Liver (tissue), 9 donors: ENCODE results near the gene LHPP. TPM values are rescaled to one million over a fixed set of nuclear protein-coding genes. Genes with fewer than 3 reads are reported as not detected.

Experiments
- DNase-seq: peaks from one replicate; pipeline ENCODE4 v3.0.0-alpha.2; 2017; ENCODE audit warnings: low spot score
- H3K27ac ChIP-seq, 2 donors: one replicate each; pipeline ENCODE4 v1.7.0; 2013; ENCODE audit warnings: inconsistent platforms in 2 of 2, low read length in 2 of 2, control low read depth in 1 of 2, low read depth in 1 of 2, mild to moderate bottlenecking in 1 of 2
- H3K27me3 ChIP-seq, 4 donors: one replicate each; pipeline versions ENCODE4 v1.6.1 to v1.7.0; 2013; ENCODE audit warnings: low read length in 3 of 4, inconsistent platforms in 1 of 4, mild to moderate bottlenecking in 1 of 4, moderate library complexity in 1 of 4; ENCODE audit not compliant: control insufficient read depth in 4 of 4, insufficient read depth in 4 of 4
- H3K36me3 ChIP-seq, 4 donors: one replicate each; pipeline versions ENCODE4 v1.6.1 to v1.7.0; 2013; ENCODE audit warnings: low read length in 3 of 4, mild to moderate bottlenecking in 3 of 4, low read depth in 1 of 4, moderate library complexity in 1 of 4; ENCODE audit not compliant: control insufficient read depth in 4 of 4, insufficient read depth in 3 of 4
- H3K4me1 ChIP-seq, 4 donors: one replicate each; pipeline versions ENCODE4 v1.6.1 to v1.7.0; 2013; ENCODE audit warnings: low read length in 3 of 4, mild to moderate bottlenecking in 3 of 4, moderate library complexity in 1 of 4; ENCODE audit not compliant: control insufficient read depth in 4 of 4, insufficient read depth in 4 of 4
- H3K4me3 ChIP-seq, 3 donors: one replicate each; pipeline versions ENCODE4 v1.6.1 to v1.7.0; 2013; ENCODE audit warnings: low read length in 3 of 3, control low read depth in 1 of 3, low read depth in 1 of 3, mild to moderate bottlenecking in 1 of 3
- H3K9ac ChIP-seq, 2 donors: one replicate each; pipeline ENCODE4 v1.7.0; 2013; ENCODE audit warnings: low read length in 2 of 2, mild to moderate bottlenecking in 2 of 2, moderate library complexity in 2 of 2, control low read depth in 1 of 2, low read depth in 1 of 2
- H3K9me3 ChIP-seq, 4 donors: one replicate each; pipeline versions ENCODE4 v1.6.1 to v1.7.0; 2013; ENCODE audit warnings: low read length in 3 of 4; ENCODE audit not compliant: control insufficient read depth in 4 of 4
- ATF3 ChIP-seq: IDR thresholded peaks from 2 replicates; pipeline ENCODE4 v1.6.1; 2016; ENCODE audit warnings: antibody characterized with exemption
- CTCF ChIP-seq: fragments of 150-350 bp; IDR thresholded peaks from 2 replicates; pipeline ENCODE4 v1.5.1; 2017; ENCODE audit warnings: improper control_type of control experiment, low read depth, low read length; ENCODE audit not compliant: missing input control
- EGR1 ChIP-seq, 2 donors: IDR thresholded peaks; 2 replicates each; pipeline ENCODE4 v1.6.1; 2016 to 2018; ENCODE audit warnings: antibody characterized with exemption in 2 of 2, low read depth in 2 of 2
- FOXA1 ChIP-seq: IDR thresholded peaks from 2 replicates; pipeline ENCODE4 v1.6.1; 2016; ENCODE audit warnings: antibody characterized with exemption
- FOXA2 ChIP-seq: IDR thresholded peaks from 2 replicates; pipeline ENCODE4 v1.6.1; 2016; ENCODE audit warnings: antibody characterized with exemption
- GABPA ChIP-seq, 2 donors: IDR thresholded peaks in 1 of 2; conservative IDR thresholded peaks in 1 of 2; 2 replicates each; pipeline ENCODE4 v1.6.1; 2016; ENCODE audit warnings: antibody characterized with exemption in 2 of 2, mild to moderate bottlenecking in 1 of 2, moderate library complexity in 1 of 2
- HNF4A ChIP-seq, 2 donors: conservative IDR thresholded peaks; 2 replicates each; pipeline ENCODE4 v1.6.1; 2016; ENCODE audit warnings: antibody characterized with exemption in 2 of 2, mild to moderate bottlenecking in 2 of 2
- HNF4G ChIP-seq: IDR thresholded peaks from 2 replicates; pipeline ENCODE4 v1.6.1; 2016; ENCODE audit warnings: antibody characterized with exemption
- NR2F2 ChIP-seq: IDR thresholded peaks from 2 replicates; pipeline ENCODE4 v1.6.1; 2016; ENCODE audit warnings: antibody characterized with exemption
- RAD21 ChIP-seq, 2 donors: IDR thresholded peaks; 2 replicates each; pipeline ENCODE4 v1.6.1; 2016; ENCODE audit warnings: antibody characterized with exemption in 2 of 2, mild to moderate bottlenecking in 2 of 2
- REST ChIP-seq: IDR thresholded peaks from 2 replicates; pipeline ENCODE4 v1.6.1; 2016; ENCODE audit warnings: antibody characterized with exemption, mild to moderate bottlenecking
- RXRA ChIP-seq, 2 donors: IDR thresholded peaks; 2 replicates each; pipeline ENCODE4 v1.6.1; 2017 to 2018; ENCODE audit warnings: antibody characterized with exemption in 2 of 2, mild to moderate bottlenecking in 1 of 2
- SP1 ChIP-seq: IDR thresholded peaks from 2 replicates; pipeline ENCODE4 v1.6.1; 2018; ENCODE audit warnings: antibody characterized with exemption, mild to moderate bottlenecking
- TAF1 ChIP-seq: conservative IDR thresholded peaks from 2 replicates; pipeline ENCODE4 v1.6.1; 2016; ENCODE audit warnings: antibody characterized with exemption, mild to moderate bottlenecking
- YY1 ChIP-seq: IDR thresholded peaks from 2 replicates; pipeline ENCODE4 v1.6.1; 2016; ENCODE audit warnings: antibody characterized with exemption, mild to moderate bottlenecking
- WGBS: extraction: QIAGEN DNeasy Blood & Tissue Kit; methylation state at CpG from one replicate; pipeline ENCODE4 v1.1.7; 2013; 5-methylcytosine and 5-hydroxymethylcytosine counted together
- polyA plus RNA-seq, 2 donors: library from polyadenylated mRNA; stranded (reverse) in 1 of 2; unstranded in 1 of 2; fragments of 200-250 nt in 1 of 2; fragments of >200 nt in 1 of 2; fragmentation: Nextera tagmentation in 1 of 2; extraction: Ambion mirVana in 1 of 2; gene quantifications; one replicate each; pipeline versions ENCODE4 v1.2.1 to v1.2.3, GENCODE V29; 2013 to 2015
- total RNA-seq, 2 donors: library from RNA; depleted of rRNA; stranded (reverse); fragments of >200 nt; gene quantifications; one replicate each; pipeline ENCODE4 v1.2.3, GENCODE V29; 2014
- TF ChIP-seq, protein P1 (sequence below): IDR thresholded peaks from 2 replicates; pipeline ENCODE4 v1.6.1; 2016; ENCODE audit warnings: antibody characterized with exemption
- donor health status: healthy.
- donor health status: healthy.
- donor health status: healthy.
- donor health status: healthy.
- donor health status: healthy.

The LHPP gene
- total and polyA plus RNA-seq, 4 donors: 15.9 to 39.9 (median 26.2) TPM

DNA sequence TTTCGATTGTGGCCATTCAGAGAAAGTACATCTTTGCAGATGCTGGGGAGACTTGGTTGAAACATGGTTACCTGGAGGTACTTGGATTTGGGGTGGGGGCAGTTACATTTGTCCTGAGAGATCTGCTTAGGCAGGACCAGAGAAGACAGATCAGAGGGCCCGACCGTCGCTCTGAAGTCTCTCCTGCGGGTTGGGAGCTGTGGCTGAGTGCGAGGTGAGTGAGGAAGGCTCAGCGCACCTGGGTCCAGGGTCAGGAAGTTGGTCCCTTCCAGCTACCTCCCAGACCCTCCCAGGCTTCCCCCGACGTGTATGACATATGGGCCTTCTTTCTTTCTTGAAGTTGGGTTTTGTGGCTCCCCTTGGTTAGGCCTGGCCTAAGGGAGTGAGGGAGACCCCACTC lies 56.3 kb downstream of the LHPP start:
- Histone ChIP-seq H3K9ac (no peak overlapping the region), H3K27ac (no peak overlapping the region), H3K36me3 (peaks cover 0 to 6% (median 0%) of the 10 kb centered on the region in 4 donors), H3K4me1 (peaks cover 0 to 6% (median 2%) of the 10 kb centered on the region in 4 donors), H3K4me3 (no peak overlapping the region), H3K9me3 (no peaks in the 10 kb centered on the region), H3K27me3 (no peaks in the 10 kb centered on the region)
- TF ChIP-seq HNF4A (conservative IDR thresholded peaks at IDR 0.05) (no peak), EGR1 (IDR thresholded peaks at IDR 0.05; ENCODE audit: low read depth in 2 of 2) (no peak), TAF1 (no peak), CTCF (no peak), NR2F2 (no peak), FOXA2 (no peak), RAD21 (IDR thresholded peaks at IDR 0.05) (no peak), GABPA (IDR thresholded peaks at IDR 0.05 in 1 of 2, conservative IDR thresholded peaks at IDR 0.05 in 1 of 2) (no peak), YY1 (no peak)
- WGBS: 91% methylated on average over 9 of the region's 9 CpGs
- DNase-seq: no peak

DNA sequence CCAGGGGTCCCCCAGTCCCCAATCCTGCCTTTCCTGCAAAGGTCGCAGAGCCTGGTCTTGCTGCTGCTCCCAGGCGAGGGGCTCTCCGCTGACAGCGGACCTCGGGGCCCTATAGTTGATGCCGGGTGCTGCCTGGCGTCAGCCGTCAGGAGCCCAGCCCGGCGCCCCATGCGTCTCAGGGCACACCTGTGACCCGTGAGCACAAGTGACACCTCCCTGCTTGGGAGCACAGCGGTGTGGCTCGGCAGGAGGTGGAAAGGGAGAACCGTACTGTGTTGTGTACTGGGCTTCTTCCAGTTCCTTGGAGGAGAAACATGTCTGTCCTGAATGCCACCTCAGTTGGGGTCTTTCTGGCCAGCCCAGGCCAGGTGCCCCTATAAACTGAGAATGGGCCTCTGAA lies 56.7 kb downstream of the LHPP start:
- Histone ChIP-seq H3K27ac (no peak overlapping the region), H3K4me1 (peaks cover 0 to 9% (median 2%) of the 10 kb centered on the region in 4 donors), H3K9ac (no peak overlapping the region), H3K36me3 (peaks cover 0 to 6% (median 0%) of the 10 kb centered on the region in 4 donors), H3K27me3 (no peaks in the 10 kb centered on the region), H3K9me3 (no peaks in the 10 kb centered on the region), H3K4me3 (no peak overlapping the region)
- no peak for DNase-seq
- 94% methylated on average over 15 of the region's 15 CpGs for WGBS
- TF ChIP-seq RAD21 (IDR thresholded peaks at IDR 0.05) (no peak), YY1 (no peak), HNF4G (no peak), GABPA (IDR thresholded peaks at IDR 0.05 in 1 of 2, conservative IDR thresholded peaks at IDR 0.05 in 1 of 2) (no peak), REST (no peak), TAF1 (no peak), RXRA (IDR thresholded peaks at IDR 0.05) (no peak), FOXA1 (no peak), FOXA2 (no peak), EGR1 (IDR thresholded peaks at IDR 0.05; ENCODE audit: low read depth in 2 of 2) (no peak), NR2F2 (no peak), SP1 (no peak), HNF4A (conservative IDR thresholded peaks at IDR 0.05) (no peak), ATF3 (no peak), CTCF (no peak)
- TF ChIP-seq, protein P1, sequence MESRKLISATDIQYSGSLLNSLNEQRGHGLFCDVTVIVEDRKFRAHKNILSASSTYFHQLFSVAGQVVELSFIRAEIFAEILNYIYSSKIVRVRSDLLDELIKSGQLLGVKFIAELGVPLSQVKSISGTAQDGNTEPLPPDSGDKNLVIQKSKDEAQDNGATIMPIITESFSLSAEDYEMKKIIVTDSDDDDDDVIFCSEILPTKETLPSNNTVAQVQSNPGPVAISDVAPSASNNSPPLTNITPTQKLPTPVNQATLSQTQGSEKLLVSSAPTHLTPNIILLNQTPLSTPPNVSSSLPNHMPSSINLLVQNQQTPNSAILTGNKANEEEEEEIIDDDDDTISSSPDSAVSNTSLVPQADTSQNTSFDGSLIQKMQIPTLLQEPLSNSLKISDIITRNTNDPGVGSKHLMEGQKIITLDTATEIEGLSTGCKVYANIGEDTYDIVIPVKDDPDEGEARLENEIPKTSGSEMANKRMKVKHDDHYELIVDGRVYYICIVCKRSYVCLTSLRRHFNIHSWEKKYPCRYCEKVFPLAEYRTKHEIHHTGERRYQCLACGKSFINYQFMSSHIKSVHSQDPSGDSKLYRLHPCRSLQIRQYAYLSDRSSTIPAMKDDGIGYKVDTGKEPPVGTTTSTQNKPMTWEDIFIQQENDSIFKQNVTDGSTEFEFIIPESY: no peak
